ENCODE data around the gene NINJ1.
"Not testable (repeated sequence)": the region's sequence is repeated elsewhere in the genome, so short reads cannot be mapped to it uniquely, and the experiment has no call there.

Gene NINJ1

DNA sequence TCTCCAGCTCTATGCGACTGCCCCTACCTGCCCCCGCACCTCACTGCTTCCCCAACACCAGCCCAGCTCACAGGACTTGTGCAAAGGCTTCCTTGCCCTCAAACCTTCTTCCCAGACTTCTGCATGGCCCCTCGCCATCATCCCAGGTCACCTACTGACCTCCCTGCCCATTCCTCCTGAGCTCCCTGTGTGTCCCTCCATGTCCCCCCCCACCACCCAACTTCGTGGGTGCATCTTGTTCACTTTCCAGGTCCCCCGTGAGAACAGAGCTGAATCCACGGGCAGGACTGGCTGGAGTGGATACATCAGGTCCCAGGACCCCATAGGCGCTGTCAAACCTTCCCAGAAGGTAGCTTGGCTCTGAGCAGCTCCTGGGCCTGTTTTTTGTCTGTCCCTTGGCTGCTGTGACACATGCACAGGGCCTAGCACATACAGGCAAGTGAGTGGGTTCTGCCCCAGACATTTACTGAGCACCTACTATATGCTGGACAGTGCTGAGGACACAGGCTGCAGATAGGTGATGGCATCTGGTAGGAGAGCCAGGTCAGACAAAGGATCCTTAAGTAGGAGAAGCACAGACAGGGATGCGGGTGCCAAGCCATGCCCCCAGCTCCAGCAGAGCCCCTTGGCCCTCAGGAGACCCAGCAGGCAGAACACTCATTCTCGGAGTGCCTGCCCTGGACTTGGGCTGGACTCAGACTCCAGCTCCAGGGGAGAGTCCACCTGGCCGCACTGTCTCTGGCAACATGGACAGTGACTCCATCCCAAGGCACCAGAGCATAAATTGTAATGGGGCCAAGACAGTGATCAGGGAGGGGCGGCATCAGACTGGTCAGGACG lies 15.0 kb downstream of the NINJ1 start:
- no peak for DNase-seq

DNA sequence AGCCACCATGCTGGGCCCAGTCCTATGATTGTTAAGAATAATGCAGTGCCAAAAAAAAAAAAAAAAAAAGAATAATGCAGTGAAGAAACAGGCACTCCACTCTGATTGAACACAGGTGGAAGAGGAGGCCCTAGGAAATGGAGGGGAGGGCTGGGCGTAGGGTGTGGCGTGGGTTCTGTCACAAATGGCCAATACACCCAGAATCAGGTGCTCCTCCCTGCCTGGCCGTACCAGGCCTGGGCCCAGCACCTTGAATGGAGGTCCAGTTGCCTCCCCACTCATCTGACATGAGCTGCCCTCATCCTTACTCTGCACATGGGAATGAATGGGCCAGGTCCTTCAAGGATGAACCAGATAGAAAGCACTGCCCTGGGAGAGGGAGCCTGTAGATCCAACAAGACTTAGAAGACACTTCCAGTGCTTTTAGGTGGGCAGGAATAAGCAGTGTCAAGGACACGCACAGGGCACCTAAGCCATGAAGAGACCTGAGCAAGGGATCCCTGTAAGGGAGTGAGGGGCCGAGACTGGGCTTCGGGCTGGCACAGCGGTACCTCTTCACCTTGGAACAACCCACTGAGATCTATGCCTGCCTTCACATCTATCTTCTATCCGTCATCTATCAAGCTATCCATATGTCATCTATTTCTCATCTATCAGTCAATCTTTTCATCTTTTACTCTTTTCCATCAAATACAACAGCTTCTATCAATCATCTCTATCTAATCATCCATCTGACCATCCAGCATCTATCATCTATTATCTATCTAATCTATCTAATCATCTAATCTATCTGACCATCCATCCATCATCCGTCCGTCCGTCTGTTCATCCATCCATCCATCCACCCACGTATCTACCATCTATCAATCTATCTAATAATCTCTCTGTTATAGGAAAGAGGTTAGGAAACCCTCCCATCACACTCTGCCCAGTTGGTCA lies 15.9 kb downstream of the NINJ1 start:
- DNase-seq, result no peak

DNA sequence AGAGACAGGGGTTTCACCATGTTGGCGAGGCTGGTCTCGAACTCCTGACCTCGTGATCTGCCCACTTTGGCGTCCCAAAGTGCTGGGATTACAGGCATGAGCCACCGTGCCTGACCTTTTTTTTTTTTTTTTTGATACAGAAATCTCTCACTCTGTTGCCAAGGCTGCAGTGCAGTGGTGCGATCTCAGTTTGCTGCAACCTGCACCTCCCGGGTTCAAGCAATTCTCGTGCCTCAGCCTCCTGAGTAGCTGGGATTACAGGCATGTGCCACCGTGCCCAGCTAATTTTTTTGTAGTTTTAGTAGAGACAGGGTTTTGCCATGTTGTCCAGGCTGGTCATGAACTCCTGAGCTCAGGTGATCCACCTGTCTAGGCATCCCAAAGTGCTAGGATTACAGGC lies 16.5 kb downstream of the NINJ1 start:
- DNase-seq, result not testable (repeated sequence)

DNA sequence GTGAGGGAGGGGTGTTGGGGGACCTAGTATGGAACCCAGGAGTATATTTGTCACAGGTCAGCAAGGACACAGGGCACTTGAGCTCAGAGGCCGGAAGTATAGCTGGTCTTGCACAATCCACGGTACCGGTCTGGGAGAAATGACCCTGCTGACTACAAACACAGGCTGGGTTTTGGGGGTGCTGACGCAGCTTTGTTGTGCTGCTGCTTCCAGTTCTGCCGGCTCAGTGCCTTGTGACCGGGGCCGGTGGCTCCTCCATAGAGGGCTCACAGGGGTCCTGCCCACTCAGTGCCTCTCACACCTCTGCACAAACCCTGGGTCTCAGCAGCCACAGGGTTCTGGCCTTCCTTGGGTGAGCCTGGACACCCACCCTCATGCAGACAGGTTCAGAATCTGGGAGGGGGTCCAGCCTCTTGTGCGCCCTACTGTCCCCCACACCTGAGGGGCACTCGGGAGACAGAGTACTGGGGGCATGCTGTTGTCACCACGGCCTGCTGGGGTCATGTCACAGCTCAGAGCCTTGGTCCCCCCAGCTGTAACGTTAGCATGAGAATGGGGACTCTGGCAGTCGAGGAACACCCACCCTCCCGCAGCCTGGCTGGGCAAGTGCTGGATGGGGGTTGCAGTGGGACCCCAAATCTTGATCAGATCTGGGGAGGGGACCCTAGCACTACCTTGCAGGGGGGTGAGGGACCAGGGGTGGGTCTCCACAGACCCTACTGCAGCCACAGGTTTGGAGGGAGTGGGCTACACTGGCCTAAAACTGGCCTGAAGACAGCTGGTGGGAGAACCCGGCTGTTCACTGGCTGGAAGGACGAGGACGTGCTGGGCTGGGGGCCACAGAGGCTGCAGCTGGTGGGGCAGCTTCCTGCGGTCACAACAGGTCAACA lies 17.7 kb downstream of the NINJ1 start:
- peak; percentile 42 to 48 for DNase-seq

DNA sequence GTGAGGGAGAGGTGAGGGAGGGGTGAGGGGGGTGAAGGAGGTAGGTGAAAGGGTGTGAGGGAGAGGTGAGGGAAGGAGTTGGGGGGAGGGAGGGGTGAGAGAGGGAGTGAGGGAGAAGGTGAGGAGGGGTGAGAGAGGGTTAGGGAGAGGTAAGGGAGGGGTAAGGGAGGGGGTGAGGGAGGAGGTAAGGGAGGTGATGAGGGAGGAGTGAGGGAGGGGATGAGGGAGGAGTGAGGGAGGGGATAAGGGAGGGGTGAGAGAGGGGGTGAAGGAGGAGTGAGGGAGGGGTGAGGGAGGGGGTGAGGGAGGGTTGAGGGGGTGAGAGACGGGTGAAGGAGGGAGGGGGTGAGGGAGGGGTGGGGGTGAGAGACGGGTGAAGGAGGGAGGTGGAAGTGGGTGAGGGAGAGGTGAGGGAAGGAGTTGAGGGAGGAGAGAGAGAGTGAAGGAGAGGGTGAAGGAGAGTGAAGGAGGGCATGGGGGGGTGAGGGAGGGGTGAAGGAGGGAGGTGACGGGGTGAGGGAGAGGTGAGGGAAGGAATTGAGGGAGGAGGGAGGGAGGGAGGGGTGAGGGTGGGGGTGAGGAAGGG lies 18.5 kb downstream of the NINJ1 start:
- DNase-seq, result no peak

DNA sequence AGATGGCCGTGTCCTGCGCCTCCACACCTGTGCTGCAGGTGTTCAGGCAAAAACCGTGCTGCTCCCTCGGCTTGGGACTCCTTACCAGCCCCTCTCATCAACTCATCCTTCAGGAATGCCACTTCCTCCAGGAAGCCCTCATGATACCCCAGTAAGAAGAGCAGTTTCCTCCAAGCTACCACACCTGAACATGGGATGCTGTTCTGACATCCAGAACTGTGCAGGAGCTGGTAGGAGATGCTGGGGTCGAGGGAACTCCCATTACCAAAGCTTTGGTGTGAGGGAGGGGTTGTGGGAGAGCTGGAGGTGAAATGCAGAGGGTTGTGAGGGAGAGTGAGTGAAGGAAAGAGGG lies 19.1 kb downstream of the NINJ1 start:
- DNase-seq, result no peak

DNA sequence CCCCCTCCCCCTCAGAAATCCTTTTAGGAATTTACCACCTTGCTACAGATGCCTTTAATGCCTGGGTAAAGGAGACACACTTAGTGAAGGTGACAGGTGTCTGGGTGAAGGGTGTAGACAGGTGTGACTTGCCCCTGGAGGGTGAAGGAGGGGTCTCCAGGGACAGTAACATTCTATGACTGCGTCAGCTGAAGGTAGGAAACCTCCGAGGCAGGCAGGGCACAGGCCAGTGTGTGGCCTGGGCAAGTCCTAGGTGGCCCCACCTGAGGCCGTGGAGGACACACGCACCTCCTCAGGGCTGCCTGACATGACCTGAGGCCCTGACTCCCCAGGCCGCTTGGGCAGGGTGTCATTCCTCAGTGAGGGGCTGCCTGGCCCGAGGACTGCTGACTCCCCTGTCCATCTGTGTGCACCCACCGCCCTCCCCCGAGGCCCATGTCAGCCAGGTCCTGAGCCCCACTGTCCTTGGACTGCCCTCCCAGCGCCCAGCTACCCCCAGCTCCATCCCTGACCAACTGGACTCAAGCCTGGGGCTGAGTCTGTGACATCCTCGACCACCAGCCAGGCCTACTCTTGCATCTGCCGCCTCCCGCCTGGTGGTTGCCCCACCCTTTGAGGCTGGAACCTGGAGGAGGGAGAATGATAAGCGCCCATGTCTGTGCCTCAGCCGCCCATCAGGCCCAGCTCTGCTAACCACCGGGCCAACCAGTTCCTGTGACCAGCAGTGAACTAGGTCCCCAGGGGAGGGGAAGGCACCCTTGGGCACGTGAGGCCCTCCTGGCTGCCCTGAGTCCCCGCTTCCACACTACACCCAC lies 19.7 kb downstream of the NINJ1 start:
- DNase-seq, result no peak

DNA sequence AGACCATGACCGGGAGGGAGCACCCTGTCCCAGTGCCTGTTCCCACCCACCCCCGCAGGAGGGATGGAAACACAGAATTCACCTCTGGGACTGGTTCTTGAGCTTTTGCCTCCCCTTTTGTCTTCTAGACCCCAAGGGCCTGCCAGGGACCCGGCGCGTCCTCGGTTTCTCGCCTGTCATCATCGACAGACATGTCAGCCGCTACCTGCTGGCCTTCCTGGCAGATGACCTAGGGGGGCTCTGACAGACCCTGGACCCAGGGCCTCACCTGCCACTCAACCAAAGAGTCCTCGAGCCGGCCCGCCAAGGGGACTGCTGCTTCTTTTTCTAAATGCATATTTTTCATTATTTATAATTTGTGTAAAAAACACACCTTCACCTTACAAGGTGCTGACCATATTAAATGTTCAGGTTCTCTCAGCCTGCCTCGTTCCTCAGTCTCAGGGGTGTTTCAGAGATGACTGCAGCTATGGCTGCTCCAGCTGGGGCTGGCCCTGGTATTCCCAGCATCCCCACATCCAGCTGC lies 21.1 kb downstream of the NINJ1 start:
- no peak for DNase-seq

DNA sequence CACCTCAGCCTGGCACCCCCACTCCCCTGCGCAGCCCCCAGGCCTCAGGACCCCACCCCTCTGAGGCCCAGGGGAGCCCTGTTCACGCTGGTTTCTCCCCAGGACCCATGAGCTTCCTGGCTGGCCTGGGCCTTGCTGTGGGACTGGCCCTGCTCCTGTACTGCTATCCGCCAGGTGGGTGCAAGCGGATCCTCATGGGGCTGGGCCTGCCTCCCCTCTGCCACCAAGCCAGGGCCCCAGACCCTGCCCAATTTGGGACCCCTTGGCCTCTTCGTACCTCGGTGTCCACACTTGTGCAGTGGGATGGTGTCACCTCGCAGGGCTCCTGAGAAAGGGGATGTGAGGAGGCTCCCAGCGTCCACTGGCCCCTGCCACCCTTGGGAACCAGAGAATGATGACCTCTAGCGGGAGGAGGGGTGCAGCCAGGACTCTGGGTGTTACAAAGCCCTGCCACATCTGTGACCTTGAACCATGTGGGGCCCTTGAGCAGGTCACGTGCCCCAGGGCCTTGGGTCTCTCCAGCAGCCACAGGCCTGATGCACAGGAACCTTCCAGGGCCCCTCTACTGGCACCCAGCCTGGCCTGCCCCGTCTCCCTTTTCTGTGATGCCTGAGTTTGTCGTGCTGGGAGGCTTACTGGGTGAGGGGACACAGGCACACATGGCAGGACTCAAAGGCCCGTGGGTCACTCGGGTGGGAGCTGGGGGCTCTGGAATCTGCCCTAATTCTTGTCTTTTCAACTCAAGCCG lies 21.8 kb downstream of the NINJ1 start:
- no peak for DNase-seq

DNA sequence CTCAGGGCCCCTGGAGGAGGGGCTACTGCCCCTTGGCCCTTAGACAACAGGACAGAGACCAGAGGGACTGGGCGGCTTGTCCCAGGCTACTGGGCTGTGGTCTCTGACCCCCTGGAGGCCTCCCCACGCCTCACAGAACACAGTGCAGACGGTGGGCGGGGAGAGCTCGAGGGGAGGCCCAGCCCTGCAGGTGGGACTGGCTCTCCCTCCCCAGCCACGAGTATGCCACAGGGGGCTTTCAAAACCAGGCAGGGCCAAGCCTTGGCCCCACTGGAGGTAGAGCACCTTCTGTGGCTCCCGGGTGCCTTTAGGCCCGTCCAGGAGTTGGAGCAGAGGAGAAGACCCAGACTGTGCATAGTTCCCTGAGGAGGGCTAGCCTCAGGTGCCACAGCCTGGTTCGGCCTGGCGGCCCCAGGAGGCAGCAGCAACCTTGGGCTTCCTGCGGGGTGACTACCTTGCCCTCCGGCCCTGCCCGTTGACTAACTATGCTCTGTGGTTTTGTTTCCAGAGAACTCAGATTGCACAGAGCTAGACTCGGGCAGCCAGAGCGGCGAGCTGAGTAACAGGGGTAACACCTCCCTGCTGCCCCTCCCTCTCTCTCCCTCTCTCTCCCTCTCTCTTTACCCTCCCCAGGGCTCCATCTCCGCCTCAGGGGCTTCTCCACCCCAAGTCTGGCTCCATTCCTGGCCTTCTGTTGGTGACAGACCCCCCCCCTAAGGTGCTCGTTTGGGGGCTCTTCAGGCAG lies 22.5 kb downstream of the NINJ1 start:
- DNase-seq, result no peak

DNA sequence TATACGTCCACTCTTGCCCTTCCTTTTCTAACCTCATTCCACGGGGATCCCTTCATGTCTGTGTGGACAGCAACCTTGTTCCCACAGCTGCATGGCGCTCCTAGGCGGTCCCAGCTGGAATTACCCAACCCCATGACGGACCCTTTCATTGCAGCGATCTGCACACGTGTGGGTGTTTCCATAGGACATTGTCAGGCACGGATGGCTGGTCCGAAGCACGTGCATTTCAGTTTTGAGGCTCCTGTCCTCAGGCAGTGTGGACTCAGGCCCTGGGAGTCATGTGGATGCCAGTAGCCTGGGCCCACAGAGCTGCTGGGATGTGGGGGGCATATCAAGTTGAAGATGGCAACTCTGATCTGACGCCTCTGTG lies 23.1 kb downstream of the NINJ1 start:
- DNase-seq, result no peak

DNA sequence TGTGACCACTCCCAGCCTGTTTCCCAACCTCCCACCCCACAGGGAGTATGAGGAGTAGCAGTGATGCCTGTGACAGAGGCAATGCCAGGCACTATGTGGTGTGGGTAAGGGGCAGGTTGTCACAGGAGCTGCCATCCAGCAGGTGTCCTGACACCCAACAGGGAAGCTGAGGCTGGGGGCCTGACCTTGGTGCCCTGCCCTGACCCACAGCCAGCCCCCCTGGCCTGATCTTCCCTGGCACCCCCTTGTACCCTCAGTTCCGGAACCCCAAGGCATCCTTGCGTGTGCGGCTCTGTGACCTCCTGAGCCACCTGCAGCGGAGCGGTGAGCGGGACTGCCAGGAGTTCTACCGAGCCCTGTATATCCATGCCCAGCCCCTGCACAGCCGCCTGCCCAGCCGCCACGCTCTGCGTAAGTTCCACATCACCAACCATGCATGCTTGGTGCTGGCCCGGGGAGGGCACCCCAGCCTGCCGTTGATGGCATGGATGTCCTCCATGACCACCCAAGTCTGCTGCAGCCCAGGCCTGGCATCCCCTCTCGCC lies 23.7 kb downstream of the NINJ1 start:
- no peak for DNase-seq

DNA sequence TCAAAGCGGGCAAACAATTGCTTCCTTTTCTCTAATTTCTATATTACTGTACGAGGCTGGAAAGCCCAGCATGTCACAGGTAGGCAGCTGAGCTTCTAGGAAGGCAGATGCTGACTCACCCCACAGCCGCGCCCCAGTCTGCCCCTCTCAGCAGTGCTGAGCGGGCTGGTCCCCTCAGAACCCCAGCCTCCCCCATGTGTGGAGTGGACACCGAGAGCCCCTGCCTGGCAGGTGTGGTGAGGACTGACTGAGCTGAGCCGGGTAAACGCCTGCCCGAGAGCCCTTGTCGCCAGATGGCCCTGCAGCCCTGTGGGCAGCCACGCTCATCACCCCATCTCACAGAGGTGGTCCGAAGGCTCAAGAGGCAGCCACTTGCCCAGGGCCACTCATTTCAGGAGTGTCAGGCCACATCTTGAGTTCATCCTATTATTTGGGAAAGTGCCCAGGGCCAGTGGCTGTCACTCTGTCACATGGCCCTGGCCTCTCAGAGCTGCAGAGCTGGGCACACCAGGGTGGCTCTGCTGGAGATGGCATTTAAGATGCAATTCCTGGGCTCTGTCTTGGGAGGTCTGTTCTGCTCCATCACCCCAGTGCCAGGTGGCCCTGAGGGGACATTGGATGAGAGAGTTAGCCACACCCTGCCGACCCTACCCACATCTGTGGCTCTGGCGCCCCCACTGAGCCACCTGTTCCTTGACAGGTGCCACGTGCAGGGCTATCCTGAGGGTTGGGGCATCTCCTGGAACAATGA lies 25.6 kb downstream of the NINJ1 start:
- no peak for DNase-seq

DNA sequence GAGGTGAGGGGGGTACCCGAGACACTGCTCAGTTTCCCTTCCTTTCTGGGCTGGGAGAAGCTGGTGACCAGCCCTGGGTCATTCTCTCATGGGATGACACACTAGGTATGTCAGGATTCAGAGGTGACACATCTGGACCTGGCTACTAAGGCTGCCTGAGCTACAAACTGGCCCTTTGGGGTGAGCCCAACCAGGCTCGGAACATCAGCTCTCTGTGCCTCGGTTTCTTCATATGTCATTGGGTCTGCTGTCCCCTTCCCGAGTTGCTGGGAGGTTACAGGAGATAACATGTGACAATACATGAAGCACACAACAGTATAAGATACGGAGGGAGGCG lies 26.3 kb downstream of the NINJ1 start:
- no peak for DNase-seq

DNA sequence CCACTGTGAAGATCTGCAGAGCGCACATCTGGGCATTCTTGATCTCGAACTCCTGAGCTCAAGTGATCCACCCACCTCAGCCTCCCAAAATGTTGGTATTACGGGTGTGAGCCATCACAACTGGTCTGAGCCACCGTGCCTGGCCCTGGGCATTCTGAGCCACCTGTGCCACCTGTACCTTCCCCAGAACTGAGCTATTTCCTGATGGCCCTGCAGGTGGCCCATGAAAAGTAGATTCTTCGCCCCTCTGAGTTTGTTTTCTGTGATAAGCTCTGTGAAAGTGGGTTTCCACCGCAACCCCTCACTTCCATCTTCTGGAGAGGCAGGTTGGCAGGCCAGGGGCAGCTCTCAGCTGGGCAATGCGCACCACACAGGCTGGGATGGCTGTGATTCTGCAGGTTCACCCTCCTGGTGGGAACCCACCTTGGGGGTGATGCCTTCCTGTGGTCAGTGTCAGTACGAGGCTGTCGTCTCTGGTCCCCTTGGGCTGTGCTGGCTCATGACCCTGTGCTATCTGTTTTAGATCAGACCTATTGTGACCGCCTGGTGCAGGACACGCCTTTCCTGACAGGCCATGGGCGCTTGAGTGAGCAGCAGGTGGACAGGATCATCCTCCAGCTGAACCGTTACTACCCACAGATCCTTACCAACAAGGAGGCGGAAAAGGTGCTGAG lies 26.8 kb downstream of the NINJ1 start:
- no peak for DNase-seq

DNA sequence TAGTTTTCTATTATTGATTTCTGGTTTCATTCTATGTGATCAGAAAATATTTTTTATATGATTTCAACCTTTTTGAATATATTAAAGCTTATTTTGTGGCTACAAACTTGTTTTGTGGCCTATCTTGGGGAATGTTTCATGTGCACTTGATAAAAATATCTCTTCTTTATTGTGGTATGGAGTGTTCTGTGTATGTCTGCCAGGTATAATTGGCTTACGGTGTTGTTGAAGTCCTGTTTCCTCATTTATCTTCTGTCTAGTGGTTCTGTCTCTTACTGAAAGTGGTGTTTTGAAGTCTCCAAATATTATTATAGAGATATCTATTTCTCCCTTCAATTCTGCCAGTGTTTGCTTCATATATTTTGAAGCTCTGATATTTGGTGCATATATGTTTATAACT lies 28.4 kb downstream of the NINJ1 start:
- DNase-seq, result no peak

DNA sequence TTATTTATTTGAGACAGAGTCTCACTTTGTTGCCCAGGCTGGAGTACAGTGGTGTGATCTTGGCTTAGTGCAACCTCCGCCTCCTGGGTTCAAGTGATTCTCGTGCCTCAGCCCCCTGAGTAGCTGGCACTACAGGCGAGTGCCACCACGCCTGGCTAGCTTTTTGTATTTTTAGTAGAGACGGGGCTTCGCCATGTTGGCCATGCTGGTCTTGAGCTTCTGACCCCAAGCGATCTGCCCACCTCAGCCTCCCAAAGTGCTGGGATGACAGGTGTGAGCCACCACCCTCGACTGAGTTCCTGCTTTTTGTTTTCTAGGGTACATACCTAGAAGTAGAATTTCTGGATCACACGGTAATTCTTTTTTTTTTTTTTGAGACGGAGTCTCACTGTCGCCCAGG lies 33.0 kb downstream of the NINJ1 start:
- not testable (repeated sequence) for DNase-seq

DNA sequence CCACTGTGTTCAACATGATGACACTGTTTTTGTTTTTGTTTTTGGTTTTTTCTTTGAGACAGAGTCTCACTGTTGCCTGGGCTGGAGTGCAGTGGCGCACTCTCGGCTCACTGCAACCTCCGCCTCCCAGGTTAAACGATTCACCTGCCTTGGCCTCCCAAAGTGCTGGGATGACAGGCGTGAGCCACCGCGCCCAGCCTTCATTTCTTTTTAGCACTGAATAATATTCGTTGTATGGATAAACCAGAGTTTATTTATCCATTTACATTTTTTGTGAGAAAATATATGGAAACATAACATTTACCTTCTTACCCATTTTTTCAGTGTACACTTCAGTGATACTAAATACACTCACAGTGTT lies 33.8 kb downstream of the NINJ1 start:
- DNase-seq, result no peak
